HL-60 (cell line): ENCODE data around the gene ZMYND10.

ENCODE experiments used
- GABPA ChIP-seq: IDR thresholded peaks from 2 replicates; pipeline ENCODE4 v1.6.1; 2012; ENCODE audit warnings: low read depth
- TF ChIP-seq, protein P1 (sequence below): IDR thresholded peaks from one replicate; pipeline ENCODE4 v1.5.1; 2011; ENCODE audit warnings: low read length, control low read depth, inconsistent platforms; ENCODE audit not compliant: insufficient read depth

DNA sequence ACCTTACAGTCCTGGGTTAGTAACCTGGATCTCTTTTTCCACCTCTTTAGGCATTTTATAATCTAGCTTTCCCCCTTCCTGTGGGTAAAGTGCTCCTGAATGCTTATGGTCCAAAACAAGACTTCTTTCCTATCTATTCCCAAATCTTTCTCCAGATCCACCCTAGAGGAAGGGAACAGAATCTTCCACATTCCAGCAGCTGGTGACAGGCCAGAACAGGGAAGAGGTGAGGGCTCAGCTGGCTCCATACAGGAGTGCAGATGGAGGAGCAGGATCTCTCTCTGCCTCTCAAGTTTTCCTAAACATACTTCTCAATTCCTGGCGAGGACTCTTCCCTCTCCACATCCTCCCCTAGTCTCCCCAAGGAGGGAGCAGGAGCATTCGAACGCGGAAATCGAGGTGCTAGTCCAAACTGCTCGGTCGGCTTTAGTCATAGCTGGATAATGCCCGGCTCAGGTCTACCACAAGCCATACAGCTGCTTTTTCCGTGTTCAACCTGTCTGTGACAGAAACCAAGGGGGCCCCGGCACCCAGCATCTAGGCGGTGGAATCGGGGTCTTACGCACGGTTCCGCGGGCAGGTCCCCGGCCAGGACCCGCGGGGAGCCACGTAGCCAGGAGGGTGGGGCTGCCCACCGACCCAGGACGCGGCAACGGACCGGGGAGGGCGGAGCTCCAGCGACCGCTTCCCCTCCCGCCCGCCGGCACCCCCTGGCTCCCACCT lies 8.9 kb downstream of the ZMYND10 start:
- TF ChIP-seq, protein P1, sequence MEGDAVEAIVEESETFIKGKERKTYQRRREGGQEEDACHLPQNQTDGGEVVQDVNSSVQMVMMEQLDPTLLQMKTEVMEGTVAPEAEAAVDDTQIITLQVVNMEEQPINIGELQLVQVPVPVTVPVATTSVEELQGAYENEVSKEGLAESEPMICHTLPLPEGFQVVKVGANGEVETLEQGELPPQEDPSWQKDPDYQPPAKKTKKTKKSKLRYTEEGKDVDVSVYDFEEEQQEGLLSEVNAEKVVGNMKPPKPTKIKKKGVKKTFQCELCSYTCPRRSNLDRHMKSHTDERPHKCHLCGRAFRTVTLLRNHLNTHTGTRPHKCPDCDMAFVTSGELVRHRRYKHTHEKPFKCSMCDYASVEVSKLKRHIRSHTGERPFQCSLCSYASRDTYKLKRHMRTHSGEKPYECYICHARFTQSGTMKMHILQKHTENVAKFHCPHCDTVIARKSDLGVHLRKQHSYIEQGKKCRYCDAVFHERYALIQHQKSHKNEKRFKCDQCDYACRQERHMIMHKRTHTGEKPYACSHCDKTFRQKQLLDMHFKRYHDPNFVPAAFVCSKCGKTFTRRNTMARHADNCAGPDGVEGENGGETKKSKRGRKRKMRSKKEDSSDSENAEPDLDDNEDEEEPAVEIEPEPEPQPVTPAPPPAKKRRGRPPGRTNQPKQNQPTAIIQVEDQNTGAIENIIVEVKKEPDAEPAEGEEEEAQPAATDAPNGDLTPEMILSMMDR: no peak
- no peak for TF ChIP-seq GABPA
